Testis (tissue), 2 donors: Measurements from ENCODE around the gene SLC17A3.

Experiments used
- CTCF ChIP-seq, 3 experiments: fragments of 450-650 bp in 2 of 3; fragments of 200-600 bp in 1 of 3; sonication (generic) in 1 of 3; IDR thresholded peaks; one replicate each; pipeline ENCODE4 v1.5.1; 2016 to 2019; ENCODE audit warnings: antibody characterized with exemption in 3 of 3, mild to moderate bottlenecking in 2 of 3, moderate library complexity in 1 of 3
- POLR2A ChIP-seq: fragments of 450-650 bp; IDR thresholded peaks from one replicate; pipeline ENCODE4 v1.6.1; 2017; ENCODE audit warnings: antibody characterized with exemption, mild to moderate bottlenecking, moderate library complexity

DNA sequence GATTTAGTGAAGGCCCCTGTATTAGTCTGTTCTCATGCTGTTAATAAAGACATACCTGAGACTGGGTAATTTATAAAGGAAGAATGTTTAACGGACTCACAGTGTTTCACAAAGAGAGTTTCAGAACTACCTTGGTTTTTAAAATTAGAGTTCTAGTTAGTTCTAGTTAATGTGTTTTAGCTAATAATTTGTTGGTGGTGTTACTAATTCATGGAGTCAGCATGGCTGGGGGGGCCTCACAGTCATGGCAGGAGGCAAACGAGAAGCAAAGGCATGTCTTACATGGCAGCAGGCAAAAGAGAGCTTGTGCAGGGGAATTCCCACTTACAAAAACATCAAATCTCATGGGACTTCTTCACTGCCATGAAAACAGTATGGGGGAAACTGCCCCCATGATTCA is 12.0 kb upstream of the SLC17A3 start:
- no peak for TF ChIP-seq CTCF (IDR thresholded peaks at IDR 0.05)
- TF ChIP-seq POLR2A = no peak
